Fibroblast of lung (primary cell): ENCODE results near the gene KLHL26.

ENCODE experiments used
- CTCF ChIP-seq, 2 donors: IDR thresholded peaks in 1 of 2; conservative IDR thresholded peaks in 1 of 2; 1 replicate in 1 of 2; 2 replicates in 1 of 2; pipeline ENCODE4 v1.5.1; 2011 to 2012; ENCODE audit warnings: low read length in 2 of 2, control low read depth in 1 of 2, inconsistent platforms in 1 of 2, low read depth in 1 of 2, mild to moderate bottlenecking in 1 of 2
- EZH2 ChIP-seq: IDR thresholded peaks from 2 replicates; pipeline ENCODE4 v1.5.1; 2012; ENCODE audit warnings: low read length, control low read depth, mild to moderate bottlenecking; ENCODE audit errors: missing control alignments

- TF ChIP-seq CTCF (conservative IDR thresholded peaks at IDR 0.05 in 1 of 2, IDR thresholded peaks at IDR 0.05 in 1 of 2; ENCODE audit: low read depth in 1 of 2, low read length in 2 of 2) (no peak), EZH2 (no peak)
Measured at GRCh38 chr19:18657590-18658365, 20.9 kb downstream of the KLHL26 start.
